Spleen (tissue), 7 donors: ENCODE data around the gene PRDX5.

Experiments used
- CTCF ChIP-seq, 11 experiments: fragments of 200-600 bp in 7 of 11; fragments of 450-650 bp in 4 of 11; sonication (generic) in 4 of 11; IDR thresholded peaks in 8 of 11; conservative IDR thresholded peaks in 3 of 11; 1 replicate in 7 of 11; 2 replicates in 4 of 11; pipeline versions ENCODE4 v1.4.0 to v1.8.0; 2016 to 2021; ENCODE audit warnings: antibody characterized with exemption in 11 of 11, inconsistent platforms in 4 of 11, mild to moderate bottlenecking in 1 of 11
- POLR2A ChIP-seq, 3 donors: fragments of 450-650 bp; IDR thresholded peaks; one replicate each; pipeline ENCODE4 v1.5.1; 2017; ENCODE audit warnings: antibody characterized with exemption in 3 of 3, mild to moderate bottlenecking in 1 of 3
- POLR2AphosphoS5 ChIP-seq, 3 donors: sonication (generic); formaldehyde crosslinking; IDR thresholded peaks; one replicate each; pipeline ENCODE4 v1.5.1; 2017; ENCODE audit warnings: antibody characterized with exemption in 3 of 3
- donor health status: DM: no; HTN: no; CAD: no; lungs with moderate emphysema.
- donor health status: DM: no; HTN: no; CAD: no.
- donor health status: DM: no; HTN: no; CAD: no.

DNA sequence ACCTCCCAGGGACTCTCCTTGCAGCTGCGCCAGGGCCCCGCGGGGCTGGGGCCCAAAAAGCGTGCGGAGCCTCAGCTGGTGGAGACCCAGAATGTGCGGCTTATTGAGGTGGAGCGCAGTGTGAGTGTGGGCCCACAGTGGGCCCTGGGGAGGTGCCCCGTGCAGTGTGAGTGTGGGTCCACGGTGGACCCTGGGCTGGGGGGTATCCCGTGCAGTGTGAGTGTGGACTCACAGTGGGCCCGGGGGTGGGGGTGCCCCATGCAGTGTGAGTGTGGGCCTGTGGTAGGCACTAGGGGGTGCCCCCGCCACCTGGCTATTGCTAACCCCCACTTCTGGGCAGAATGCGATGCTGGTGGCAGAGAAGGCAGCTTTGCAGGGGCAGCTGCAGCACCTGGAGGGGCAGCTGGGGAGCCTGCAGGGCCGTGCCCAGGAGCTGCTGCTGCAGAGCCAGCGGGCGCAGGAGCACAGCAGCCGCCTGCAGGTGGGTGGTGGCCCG is 33.3 kb downstream of the PRDX5 start:
- TF ChIP-seq POLR2AphosphoS5 (IDR thresholded peaks at IDR 0.05) (peak in 1 of 3 donors; percentile 46), CTCF (IDR thresholded peaks at IDR 0.05 in 8 of 11, conservative IDR thresholded peaks at IDR 0.05 in 3 of 11) (no peak), POLR2A (IDR thresholded peaks at IDR 0.05) (no peak)
